Measurements from ENCODE around the gene KRTAP4-4. TPM values are rescaled to one million over a fixed set of nuclear protein-coding genes. Genes with fewer than 3 reads are reported as not detected.
"Not testable (repeated sequence)": the region's sequence is repeated elsewhere in the genome, so short reads cannot be mapped to it uniquely, and the experiment has no call there.

The KRTAP4-4 gene
- total RNA-seq, 1 donor from 2014 or later = not detected

GRCh38 chr17:41145261-41145660, 15.3 kb downstream of the KRTAP4-4 start:
- no peaks in the 10 kb centered on the region for H3K4me1 ChIP-seq
- H3K9me3 ChIP-seq (replicated peaks) = peaks cover 30% of the 10 kb centered on the region
- intact Hi-C loops (cut with micrococcal nuclease) = no loop called here
- H3K36me3 ChIP-seq = no peaks in the 10 kb centered on the region
- peaks cover 32% of the 10 kb centered on the region for H3K27me3 ChIP-seq (ENCODE audit: low read depth)
- no peak overlapping the region for H3K4me3 ChIP-seq
- DNase-seq = no peak
- no peak overlapping the region for H3K27ac ChIP-seq (replicated peaks)
- no peak for TF ChIP-seq CTCF (IDR thresholded peaks at IDR 0.05; ENCODE audit: borderline replicate concordance)

GRCh38 chr17:41144846-41145245, 15.7 kb downstream of the KRTAP4-4 start:
- H3K36me3 ChIP-seq = no peaks in the 10 kb centered on the region
- H3K4me1 ChIP-seq = no peaks in the 10 kb centered on the region
- no peak overlapping the region for H3K27ac ChIP-seq (replicated peaks)
- H3K27me3 ChIP-seq (ENCODE audit: low read depth) = peaks cover 32% of the 10 kb centered on the region
- no peak for DNase-seq
- no peak for TF ChIP-seq CTCF (IDR thresholded peaks at IDR 0.05; ENCODE audit: borderline replicate concordance)
- peaks cover 34% of the 10 kb centered on the region for H3K9me3 ChIP-seq (replicated peaks)
- intact Hi-C loops (cut with micrococcal nuclease) = no loop called here
- no peak overlapping the region for H3K4me3 ChIP-seq

DNA sequence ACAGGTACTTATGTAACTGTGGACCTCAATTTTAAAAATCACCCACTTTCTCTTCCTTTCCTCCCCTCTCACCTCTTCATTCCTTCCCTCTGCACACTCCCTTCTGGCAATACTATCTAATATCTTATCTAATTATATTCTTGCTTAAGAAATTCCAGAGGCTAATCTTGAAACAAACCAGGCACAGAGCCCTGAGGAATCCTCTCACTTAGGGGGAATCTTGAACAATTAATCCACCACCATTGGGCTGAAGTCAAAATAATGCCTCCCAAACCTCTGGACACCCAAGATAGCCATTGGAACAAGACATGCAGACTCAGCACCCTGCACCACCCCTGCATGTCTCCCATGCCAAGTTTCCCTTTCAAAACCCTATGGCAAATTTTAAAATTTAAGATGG, 19.2 kb downstream of the KRTAP4-4 start:
- intact Hi-C loops (cut with micrococcal nuclease) = no loop called here
- no peak for DNase-seq
- H3K27me3 ChIP-seq (ENCODE audit: low read depth) = peaks cover 23% of the 10 kb centered on the region
- no peaks in the 10 kb centered on the region for H3K4me1 ChIP-seq
- no peak for TF ChIP-seq CTCF (IDR thresholded peaks at IDR 0.05; ENCODE audit: borderline replicate concordance)
- H3K4me3 ChIP-seq = no peak overlapping the region
- H3K9me3 ChIP-seq (replicated peaks) = peaks cover 40% of the 10 kb centered on the region
- H3K27ac ChIP-seq (replicated peaks) = no peak overlapping the region
- no peaks in the 10 kb centered on the region for H3K36me3 ChIP-seq

DNA sequence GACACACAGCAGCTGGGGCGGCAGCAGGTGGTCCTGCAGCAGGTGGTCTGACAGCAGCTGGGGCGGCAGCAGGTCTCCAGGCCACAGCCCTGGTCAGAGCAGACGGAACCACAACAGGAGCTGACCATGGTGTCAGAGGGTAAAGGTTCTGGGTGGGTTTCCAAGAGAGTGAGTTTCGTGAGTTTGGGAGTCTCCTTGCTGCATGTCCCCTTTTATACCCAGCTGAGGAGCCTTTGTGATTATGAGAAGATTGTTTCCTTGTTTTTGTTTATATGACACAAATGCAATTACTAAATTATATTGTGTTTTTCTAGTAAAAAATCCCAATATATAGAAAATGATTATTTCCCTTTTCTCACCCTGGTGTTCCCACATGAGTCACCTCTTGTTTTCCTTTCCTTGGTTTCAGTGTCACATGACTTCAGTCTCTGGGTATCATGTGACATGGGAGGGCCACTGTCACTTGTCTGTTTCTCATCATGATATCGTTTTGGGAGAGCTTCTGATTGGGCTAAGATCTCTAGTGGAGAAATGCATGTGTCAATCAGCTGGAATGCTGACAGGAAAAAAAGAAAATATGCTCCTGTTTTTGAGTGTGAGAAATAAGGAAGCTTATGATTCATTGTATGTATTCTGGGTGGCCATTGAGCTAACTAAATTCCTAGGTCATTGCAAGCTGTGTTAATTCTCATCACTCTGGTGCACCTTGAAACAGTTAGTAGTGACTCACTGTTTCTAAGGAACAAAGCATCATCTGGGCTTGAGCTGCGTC, 20.0 kb downstream of the KRTAP4-4 start, which contains the start of gene KRTAP4-6:
TSS of gene KRTAP4-6 (minus strand) at position 185 of the 772 bp plus-strand sequence. CDS start at position 128, 57 bp downstream.
- Histone ChIP-seq H3K4me1 (no peaks in the 10 kb centered on the region), H3K27ac (replicated peaks) (no peak within 1 kb of the TSS), H3K4me3 (no peak within 1 kb of the TSS), H3K9me3 (replicated peaks) (peaks cover 41% of the 10 kb centered on the region), H3K27me3 (ENCODE audit: low read depth) (peaks cover 23% of the 10 kb centered on the region), H3K36me3 (no peaks in the 10 kb centered on the region)
- no peak for TF ChIP-seq CTCF (IDR thresholded peaks at IDR 0.05; ENCODE audit: borderline replicate concordance)
- intact Hi-C loops (cut with micrococcal nuclease) = no loop called here
- DNase-seq = no peak

- DNase-seq; intact Hi-C loops (cut with micrococcal nuclease): not testable (repeated sequence)
- H3K9me3 ChIP-seq (replicated peaks) = peaks cover 41% of the 10 kb centered on the region
Observed at GRCh38 chr17:41139865-41140264, 20.7 kb downstream of the KRTAP4-4 start.

More at GRCh38 chr17:41139865-41140264, 20.7 kb downstream of the KRTAP4-4 start:
- H3K27ac ChIP-seq (replicated peaks); H3K36me3 ChIP-seq; H3K4me1 ChIP-seq; H3K4me3 ChIP-seq: not testable (repeated sequence)
- H3K27me3 ChIP-seq (ENCODE audit: low read depth) = peaks cover 23% of the 10 kb centered on the region
